K562 (cell line): Measurements from ENCODE around the gene MYO3B. TPM values are rescaled to one million over a fixed set of nuclear protein-coding genes. Genes with fewer than 3 reads are reported as not detected.

Experiments
- ATAC-seq: fragments of 200-7000 bp; cut with Tn5 transposase; 3 replicates; pipeline ENCODE4 v1.9.1; 2020; ENCODE audit warnings: moderate library complexity
- BruUV-seq: library from RNA; stranded (reverse); fragments of 400-500 nt; replicated peaks from 2 replicates; lab custom pipeline; 2021; lab: Mats Ljungman, UMichigan
- CTCF ChIA-PET: fragments of 300-600 bp; formaldehyde crosslinking; extraction: SDS; loops from one replicate; lab custom pipeline; 2021; ENCODE audit warnings: low intra/inter-chr PET ratio; lab: Yijun Ruan, JAX
- POLR2A ChIA-PET: fragments of 300-600, 350-650 bp; sonication (Branson Sonifier 250); formaldehyde crosslinking; extraction: SDS; loops from one replicate; lab custom pipeline; 2021; ENCODE audit warnings: antibody characterized with exemption, inconsistent platforms; lab: Yijun Ruan, JAX
- DNase-seq, 4 experiments: peaks; one replicate each; pipeline versions ENCODE4 v3.0.0 to v3.0.0-alpha.2; 2011 to 2018; ENCODE audit warnings: low spot score in 3 of 4, mixed read lengths in 3 of 4; ENCODE audit errors: extremely low read depth in 1 of 4
- FAIRE-seq: peaks from 2 replicates; lab custom pipeline; 2011; peaks lifted over from hg19 to GRCh38; lab: Jason Lieb, UNC
- H2AFZ ChIP-seq: 2 replicates; pipeline ENCODE4 v1.6.0; 2011; ENCODE audit warnings: low read depth, low read length, control low read depth, inconsistent platforms
- H3K27ac ChIP-seq: fragments of 200-600 bp; 3 replicates; pipeline ENCODE4 v1.8.0; 2011; ENCODE audit warnings: low read depth, mild to moderate bottlenecking, control low read depth, inconsistent platforms, low read length, moderate library complexity, mixed read lengths; ENCODE audit errors: extremely low read depth
- H3K27me3 ChIP-seq, 2 experiments: fragments of 300-600 bp in 1 of 2; 2 replicates in 1 of 2; 3 replicates in 1 of 2; pipeline versions ENCODE4 v1.6.0 to v1.8.0; 2011; ENCODE audit warnings: inconsistent platforms in 2 of 2, low read length in 2 of 2, mild to moderate bottlenecking in 1 of 2, mixed read lengths in 1 of 2, moderate library complexity in 1 of 2; ENCODE audit not compliant: control insufficient read depth in 2 of 2, insufficient read depth in 2 of 2
- H3K36me3 ChIP-seq: fragments of 300-600 bp; 3 replicates; pipeline ENCODE4 v1.8.0; 2011; ENCODE audit warnings: mild to moderate bottlenecking, low read length, inconsistent platforms; ENCODE audit not compliant: control insufficient read depth, insufficient read depth
- H3K4me1 ChIP-seq, 2 experiments: fragments of 200-600 bp in 1 of 2; replicated peaks in 1 of 2; 2 replicates in 1 of 2; 3 replicates in 1 of 2; pipeline versions ENCODE4 v1.5.1 to v1.8.0; 2011; ENCODE audit warnings: inconsistent platforms in 2 of 2, low read length in 2 of 2, mild to moderate bottlenecking in 1 of 2, mixed read lengths in 1 of 2, moderate library complexity in 1 of 2; ENCODE audit not compliant: control insufficient read depth in 2 of 2, insufficient read depth in 2 of 2
- H3K4me2 ChIP-seq: 2 replicates; pipeline ENCODE4 v1.6.1; 2011; ENCODE audit warnings: low read length, control low read depth, inconsistent platforms, mixed read lengths; ENCODE audit not compliant: insufficient read depth
- H3K4me3 ChIP-seq: fragments of 200-600 bp; sonication (generic), shearing (Covaris generic); 2 replicates; pipeline ENCODE4 v1.5.1; 2016; ENCODE audit warnings: control low read depth, inconsistent platforms
- H3K79me2 ChIP-seq: fragments of 200-600 bp; 3 replicates; pipeline ENCODE4 v1.8.0; 2011; ENCODE audit warnings: low read length, inconsistent platforms; ENCODE audit not compliant: control insufficient read depth, insufficient read depth
- H3K9ac ChIP-seq, 2 experiments: 2 replicates each; pipeline versions ENCODE4 v1.6.0 to v1.6.1; 2011; ENCODE audit warnings: low read depth in 2 of 2, low read length in 2 of 2, control low read depth in 1 of 2, inconsistent platforms in 1 of 2, mild to moderate bottlenecking in 1 of 2, mixed read lengths in 1 of 2; ENCODE audit not compliant: insufficient read depth in 1 of 2
- H3K9me1 ChIP-seq: one replicate; pipeline ENCODE4 v1.6.0; 2011; ENCODE audit warnings: inconsistent platforms, mild to moderate bottlenecking, low read length, moderate library complexity; ENCODE audit not compliant: control insufficient read depth, insufficient read depth
- H3K9me3 ChIP-seq: replicated peaks from 2 replicates; pipeline ENCODE4 v1.5.1; 2011; ENCODE audit warnings: low read depth, low read length, inconsistent platforms; ENCODE audit not compliant: control insufficient read depth, insufficient read depth
- H4K20me1 ChIP-seq: replicated peaks from 2 replicates; pipeline ENCODE4 v1.6.1; 2011; ENCODE audit warnings: low read length, inconsistent platforms, mixed read lengths; ENCODE audit not compliant: control insufficient read depth, insufficient read depth
- E2F3 ChIP-seq: fragments of 250-450 bp; sonication (Bioruptor Pico); IDR thresholded peaks from 2 replicates; pipeline ENCODE4 v1.4.0; 2020; ENCODE audit warnings: mild to moderate bottlenecking
- GTF2A2 ChIP-seq: IDR thresholded peaks from 2 replicates; pipeline ENCODE4 v1.6.1; 2016; ENCODE audit warnings: mild to moderate bottlenecking, missing genetic modification characterization, missing compliant biosample characterization
- GTF2E2 ChIP-seq: fragments of 200-800 bp; sonication (Bioruptor generic); IDR thresholded peaks from 2 replicates; pipeline ENCODE4 v1.6.1; 2016; ENCODE audit warnings: missing genetic modification characterization, missing compliant biosample characterization
- MTA1 ChIP-seq: fragments of 450-650 bp; IDR thresholded peaks from 2 replicates; pipeline ENCODE4 v1.6.1; 2017; ENCODE audit warnings: borderline replicate concordance
- NFIC ChIP-seq: fragments of 450-650 bp; IDR thresholded peaks from 2 replicates; pipeline ENCODE4 v1.6.1; 2017; ENCODE audit warnings: mild to moderate bottlenecking, inconsistent platforms
- PRPF4 ChIP-seq: fragments of 200-400 bp; formaldehyde crosslinking; IDR thresholded peaks from one replicate; pipeline ENCODE4 v1.6.1; 2017; ENCODE audit warnings: low read length, low read depth, mild to moderate bottlenecking; ENCODE audit not compliant: insufficient read depth, poor library complexity, severe bottlenecking
- RBFOX2 ChIP-seq: fragments of 200-400 bp; formaldehyde crosslinking; IDR thresholded peaks from 2 replicates; pipeline ENCODE4 v1.6.1; 2017; ENCODE audit warnings: low read depth, mild to moderate bottlenecking, low read length, moderate library complexity
- RCOR1 ChIP-seq, 2 experiments: IDR thresholded peaks; 2 replicates each; pipeline ENCODE4 v1.6.1; 2012; ENCODE audit warnings: low read depth in 2 of 2, low read length in 2 of 2, borderline replicate concordance in 1 of 2, improper control_type of control experiment in 1 of 2
- ZKSCAN8 ChIP-seq: fragments of 200-800 bp; sonication (Bioruptor generic); IDR thresholded peaks from 2 replicates; pipeline ENCODE4 v1.6.1; 2016; ENCODE audit warnings: missing genetic modification characterization, missing compliant biosample characterization
- WGBS: fragments of 100-300 bp; shearing (Covaris generic); methylation state at CpG from one replicate; pipeline ENCODE4 v1.1.6; 2016; ENCODE audit warnings: low coverage, mixed read lengths; ENCODE audit not compliant: insufficient coverage; ENCODE audit errors: missing lambda C conversion rate; 5-methylcytosine and 5-hydroxymethylcytosine counted together
- in situ Hi-C: fragments of 300-500 bp; cut with MboI; formaldehyde crosslinking; loops from 4 replicates; pipeline ENCODE4 v1.15.0; 2018; ENCODE audit warnings: inconsistent platforms, mixed read lengths
- intact Hi-C: fragments of 100-400 bp; cut with micrococcal nuclease; formaldehyde crosslinking; loops from 2 replicates; pipeline ENCODE4 v1.14.2; 2022
- polyA plus RNA-seq, 8 experiments: library from polyadenylated mRNA; depleted of rRNA in 4 of 8; stranded (reverse) in 5 of 8; unstranded in 3 of 8; fragments of >200 nt; fragmentation: Nextera tagmentation in 2 of 8; fragmentation: Illumina TruSeq in 1 of 8; extraction: Ambion mirVana in 2 of 8; extraction: Trizol in 1 of 8; gene quantifications; 2 replicates each; pipeline versions ENCODE4 v1.2.1 to v1.2.3, GENCODE V29; 2011 to 2014; ENCODE audit warnings: inconsistent platforms in 1 of 8, missing spikeins in 1 of 8
- total RNA-seq, 7 experiments: library from RNA; depleted of rRNA in 6 of 7; stranded (reverse); fragments of >200 nt in 6 of 7; fragmentation: Illumina TruSeq in 2 of 7; extraction: Trizol in 2 of 7; gene quantifications; 2 replicates each; pipeline versions ENCODE4 v1.2.1 to v1.2.3, GENCODE V29; 2011 to 2021; ENCODE audit warnings: low replicate concordance in 1 of 7
- TF ChIP-seq, protein P1 (sequence below), 2 experiments: fragments of 450-650 bp; conservative IDR thresholded peaks; 2 replicates each; pipeline ENCODE4 v1.6.1; 2017; ENCODE audit warnings: mild to moderate bottlenecking in 2 of 2, moderate library complexity in 2 of 2
- TF ChIP-seq, protein P2 (sequence below), 2 experiments: fragments of 450-650 bp in 1 of 2; sonication (generic) in 1 of 2; formaldehyde crosslinking; conservative IDR thresholded peaks; 2 replicates each; pipeline versions ENCODE4 v1.4.0 to v1.8.1; 2020 to 2022; ENCODE audit warnings: mild to moderate bottlenecking in 1 of 2, missing genetic modification reagents in 1 of 2
- TF ChIP-seq, protein P3 (sequence below): sonication (generic); formaldehyde crosslinking; IDR thresholded peaks from 2 replicates; pipeline ENCODE4 v1.8.0; 2023; ENCODE audit warnings: missing genetic modification reagents, mild to moderate bottlenecking, borderline replicate concordance

The MYO3B gene
- total and polyA plus RNA-seq, 9 of the 15 experiments (the other 6 are each of a cell fraction or from before 2014, with no cell fraction given) = 2.7 to 6.5 (median 3.6) TPM

DNA sequence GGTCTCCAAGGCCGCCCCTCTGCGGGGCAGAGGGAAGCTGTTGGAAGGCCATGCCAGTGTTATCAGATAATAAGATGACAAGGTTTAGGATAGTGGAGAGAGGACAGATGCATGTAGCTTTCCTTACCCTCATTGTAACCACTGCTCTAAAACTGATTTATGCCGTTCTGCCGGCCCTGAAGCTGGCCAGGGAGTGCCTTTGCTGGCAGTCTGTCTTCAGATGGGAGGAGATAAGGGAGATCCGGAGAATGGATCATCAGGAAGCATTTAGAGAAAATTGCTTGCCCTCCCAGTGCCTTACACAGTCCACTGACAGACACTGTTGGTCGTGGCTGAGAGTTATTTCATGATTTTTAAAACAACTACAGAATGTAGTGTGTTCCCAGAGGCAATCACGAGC is 35.4 kb upstream of the MYO3B start:
- Histone ChIP-seq H3K27ac (peak overlapping the region; percentile 47; the same call in 2 of the 3 replicates), H3K9me1 (no peaks in the 10 kb centered on the region), H3K27me3 (no peaks in the 10 kb centered on the region), H3K79me2 (no peaks in the 10 kb centered on the region), H3K9me3 (no peaks in the 10 kb centered on the region), H4K20me1 (no peaks in the 10 kb centered on the region), H3K36me3 (no peaks in the 10 kb centered on the region), H3K4me3 (no peak overlapping the region), H3K9ac (peak overlapping the region in 1 of 2 experiments; percentile 66; a peak in 3 of 4 replicates), H2AFZ (peak overlapping the region; percentile 35), H3K4me1 (peaks cover 28 to 44% of the 10 kb centered on the region in 2 experiments), H3K4me2 (peak overlapping the region; percentile 67)
- FAIRE-seq (no peak), DNase-seq (no peak), ATAC-seq (peak; percentile 24)
- BruUV-seq = no TSS peak
- CTCF ChIA-PET = no interaction called here
- intact Hi-C loops = loop anchor here (2.0 kb wide), 1 partner anchor 130 kb away; no protein-coding TSS in a partner anchor
- POLR2A ChIA-PET = interaction anchor here (0.7 to 2.9 kb wide), 10 partner anchors 10 to 58 kb away, joined by 3 to 23 read pairs (median 3); no protein-coding TSS in a partner anchor
- in situ Hi-C loops = no loop called here
- 13% methylated on average over 7 of the region's 7 CpGs for WGBS
- TF ChIP-seq GTF2A2 (tag) (no peak), ZKSCAN8 (CRISPR knock-in tag) (no peak), NFIC (no peak), GTF2E2 (tag) (0 out of 2 replicates have a peak, but pooled peaks have one; percentile 53), E2F3 (CRISPR knock-in tag) (no peak), MTA1 (no peak), RCOR1 (IDR thresholded peaks at IDR 0.05; ENCODE audit: borderline replicate concordance in 1 of 2, low read depth in 2 of 2, low read length in 2 of 2) (0 out of 4 replicates have a peak, but pooled peaks of 1 of the 2 experiments have one; percentile 3), RBFOX2 (no peak), PRPF4 (no peak)
- TF ChIP-seq, protein P1, sequence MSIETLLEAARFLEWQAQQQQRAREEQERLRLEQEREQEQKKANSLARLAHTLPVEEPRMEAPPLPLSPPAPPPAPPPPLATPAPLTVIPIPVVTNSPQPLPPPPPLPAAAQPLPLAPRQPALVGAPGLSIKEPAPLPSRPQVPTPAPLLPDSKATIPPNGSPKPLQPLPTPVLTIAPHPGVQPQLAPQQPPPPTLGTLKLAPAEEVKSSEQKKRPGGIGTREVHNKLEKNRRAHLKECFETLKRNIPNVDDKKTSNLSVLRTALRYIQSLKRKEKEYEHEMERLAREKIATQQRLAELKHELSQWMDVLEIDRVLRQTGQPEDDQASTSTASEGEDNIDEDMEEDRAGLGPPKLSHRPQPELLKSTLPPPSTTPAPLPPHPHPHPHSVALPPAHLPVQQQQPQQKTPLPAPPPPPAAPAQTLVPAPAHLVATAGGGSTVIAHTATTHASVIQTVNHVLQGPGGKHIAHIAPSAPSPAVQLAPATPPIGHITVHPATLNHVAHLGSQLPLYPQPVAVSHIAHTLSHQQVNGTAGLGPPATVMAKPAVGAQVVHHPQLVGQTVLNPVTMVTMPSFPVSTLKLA (conservative IDR thresholded peaks at IDR 0.05) = no peak
- TF ChIP-seq, protein P2, sequence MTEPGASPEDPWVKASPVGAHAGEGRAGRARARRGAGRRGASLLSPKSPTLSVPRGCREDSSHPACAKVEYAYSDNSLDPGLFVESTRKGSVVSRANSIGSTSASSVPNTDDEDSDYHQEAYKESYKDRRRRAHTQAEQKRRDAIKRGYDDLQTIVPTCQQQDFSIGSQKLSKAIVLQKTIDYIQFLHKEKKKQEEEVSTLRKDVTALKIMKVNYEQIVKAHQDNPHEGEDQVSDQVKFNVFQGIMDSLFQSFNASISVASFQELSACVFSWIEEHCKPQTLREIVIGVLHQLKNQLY (CRISPR knock-in tag; conservative IDR thresholded peaks at IDR 0.05) = no peak
- TF ChIP-seq, protein P3, sequence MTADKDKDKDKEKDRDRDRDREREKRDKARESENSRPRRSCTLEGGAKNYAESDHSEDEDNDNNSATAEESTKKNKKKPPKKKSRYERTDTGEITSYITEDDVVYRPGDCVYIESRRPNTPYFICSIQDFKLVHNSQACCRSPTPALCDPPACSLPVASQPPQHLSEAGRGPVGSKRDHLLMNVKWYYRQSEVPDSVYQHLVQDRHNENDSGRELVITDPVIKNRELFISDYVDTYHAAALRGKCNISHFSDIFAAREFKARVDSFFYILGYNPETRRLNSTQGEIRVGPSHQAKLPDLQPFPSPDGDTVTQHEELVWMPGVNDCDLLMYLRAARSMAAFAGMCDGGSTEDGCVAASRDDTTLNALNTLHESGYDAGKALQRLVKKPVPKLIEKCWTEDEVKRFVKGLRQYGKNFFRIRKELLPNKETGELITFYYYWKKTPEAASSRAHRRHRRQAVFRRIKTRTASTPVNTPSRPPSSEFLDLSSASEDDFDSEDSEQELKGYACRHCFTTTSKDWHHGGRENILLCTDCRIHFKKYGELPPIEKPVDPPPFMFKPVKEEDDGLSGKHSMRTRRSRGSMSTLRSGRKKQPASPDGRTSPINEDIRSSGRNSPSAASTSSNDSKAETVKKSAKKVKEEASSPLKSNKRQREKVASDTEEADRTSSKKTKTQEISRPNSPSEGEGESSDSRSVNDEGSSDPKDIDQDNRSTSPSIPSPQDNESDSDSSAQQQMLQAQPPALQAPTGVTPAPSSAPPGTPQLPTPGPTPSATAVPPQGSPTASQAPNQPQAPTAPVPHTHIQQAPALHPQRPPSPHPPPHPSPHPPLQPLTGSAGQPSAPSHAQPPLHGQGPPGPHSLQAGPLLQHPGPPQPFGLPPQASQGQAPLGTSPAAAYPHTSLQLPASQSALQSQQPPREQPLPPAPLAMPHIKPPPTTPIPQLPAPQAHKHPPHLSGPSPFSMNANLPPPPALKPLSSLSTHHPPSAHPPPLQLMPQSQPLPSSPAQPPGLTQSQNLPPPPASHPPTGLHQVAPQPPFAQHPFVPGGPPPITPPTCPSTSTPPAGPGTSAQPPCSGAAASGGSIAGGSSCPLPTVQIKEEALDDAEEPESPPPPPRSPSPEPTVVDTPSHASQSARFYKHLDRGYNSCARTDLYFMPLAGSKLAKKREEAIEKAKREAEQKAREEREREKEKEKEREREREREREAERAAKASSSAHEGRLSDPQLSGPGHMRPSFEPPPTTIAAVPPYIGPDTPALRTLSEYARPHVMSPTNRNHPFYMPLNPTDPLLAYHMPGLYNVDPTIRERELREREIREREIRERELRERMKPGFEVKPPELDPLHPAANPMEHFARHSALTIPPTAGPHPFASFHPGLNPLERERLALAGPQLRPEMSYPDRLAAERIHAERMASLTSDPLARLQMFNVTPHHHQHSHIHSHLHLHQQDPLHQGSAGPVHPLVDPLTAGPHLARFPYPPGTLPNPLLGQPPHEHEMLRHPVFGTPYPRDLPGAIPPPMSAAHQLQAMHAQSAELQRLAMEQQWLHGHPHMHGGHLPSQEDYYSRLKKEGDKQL (CRISPR knock-in tag) = no peak
